Stimulated activated naive B cell treated with anti-CD40 and anti-IgM and Interleukin-4, amounts not matched to agents 10 μg/mL and 1 μg/mL and 100 μg/mL, for 72 hours (primary cell): ENCODE data around the gene NFASC.

ENCODE experiments used
- ATAC-seq, 2 donors: fragments of 150-1000 bp; cut with Tn5 transposase; replicated peaks; 2 replicates each; pipeline ENCODE4 v1.10.0; 2021; ENCODE audit warnings: moderate library complexity in 1 of 2
- DNase-seq: peaks from one replicate; pipeline ENCODE4 v3.0.0; 2021
- H3K27ac Mint-ChIP-seq: one replicate; pipeline ENCODE4 v1.8.0; 2022; ENCODE audit warnings: mild to moderate bottlenecking, mixed read lengths
- H3K27me3 Mint-ChIP-seq, 2 donors: one replicate each; pipeline ENCODE4 v1.8.0; 2022; ENCODE audit warnings: mixed read lengths in 2 of 2
- H3K36me3 Mint-ChIP-seq, 2 donors: one replicate each; pipeline ENCODE4 v1.8.0; 2022; ENCODE audit warnings: mixed read lengths in 2 of 2, mild to moderate bottlenecking in 1 of 2
- H3K4me1 Mint-ChIP-seq, 2 donors: one replicate each; pipeline ENCODE4 v1.8.0; 2022; ENCODE audit warnings: mixed read lengths in 2 of 2, mild to moderate bottlenecking in 1 of 2
- H3K4me3 Mint-ChIP-seq, 2 donors: one replicate each; pipeline ENCODE4 v1.8.0; 2022; ENCODE audit warnings: mild to moderate bottlenecking in 2 of 2, mixed read lengths in 2 of 2, moderate library complexity in 1 of 2
- H3K9me3 Mint-ChIP-seq, 2 donors: one replicate each; pipeline ENCODE4 v1.8.0; 2022; ENCODE audit warnings: mixed read lengths in 2 of 2, mild to moderate bottlenecking in 1 of 2

NFASC gene

GRCh38 chr1:204975021-204975420 lies 104.4 kb downstream of the NFASC start:
- H3K27me3 Mint-ChIP-seq, result peaks cover 29 to 54% of the 10 kb centered on the region in 2 donors
- H3K9me3 Mint-ChIP-seq, result no peaks in the 10 kb centered on the region
- H3K36me3 Mint-ChIP-seq, result no peaks in the 10 kb centered on the region
- ATAC-seq (no peak), DNase-seq (no peak)
- H3K27ac Mint-ChIP-seq, result no peak overlapping the region
- peaks cover 27 to 46% of the 10 kb centered on the region in 2 donors for H3K4me1 Mint-ChIP-seq
- no peak overlapping the region for H3K4me3 Mint-ChIP-seq

DNA sequence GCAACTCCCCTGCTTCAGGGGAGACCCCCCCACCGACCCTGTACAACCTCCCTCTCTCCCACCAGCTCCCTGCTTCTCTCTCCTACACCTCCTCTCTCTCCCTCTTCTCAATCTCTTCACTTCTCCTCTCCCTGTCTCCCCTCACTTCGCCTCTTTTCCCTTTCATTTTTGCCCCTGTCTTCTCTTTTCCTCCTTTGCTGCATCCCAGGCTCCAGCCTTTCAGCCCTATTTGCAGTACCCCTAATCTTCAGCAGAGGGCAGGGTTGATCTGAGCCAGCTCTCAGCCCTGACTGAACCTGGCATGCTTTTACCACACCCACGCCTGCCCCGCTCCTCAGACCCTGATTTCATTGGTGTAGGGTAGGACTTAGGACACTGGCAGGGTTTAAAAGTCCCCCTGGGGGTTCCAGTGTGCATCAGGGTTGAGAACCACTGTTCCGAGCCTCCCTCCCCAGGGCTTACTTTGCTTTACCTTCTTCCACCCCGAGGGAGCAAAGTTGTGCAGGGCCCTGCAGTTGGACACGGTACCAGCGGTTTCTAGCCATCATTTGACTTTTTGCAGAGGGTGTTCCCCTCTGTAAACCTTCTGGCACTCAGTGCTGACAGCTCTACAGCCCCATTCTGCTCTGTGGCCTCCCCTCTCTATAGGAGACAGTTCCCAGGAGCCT lies 105.0 kb downstream of the NFASC start:
- Mint-ChIP-seq H3K36me3 (no peaks in the 10 kb centered on the region), H3K4me3 (no peak overlapping the region), H3K4me1 (peaks cover 27 to 46% of the 10 kb centered on the region in 2 donors), H3K27ac (no peak overlapping the region), H3K27me3 (peaks cover 28 to 51% of the 10 kb centered on the region in 2 donors), H3K9me3 (no peaks in the 10 kb centered on the region)
- DNase-seq, result peak; percentile 48
- peak; percentile 74 to 79 for ATAC-seq

- no peak overlapping the region for H3K27ac Mint-ChIP-seq
- peaks cover 26 to 40% of the 10 kb centered on the region in 2 donors for H3K4me1 Mint-ChIP-seq
- ATAC-seq, result no peak
- H3K9me3 Mint-ChIP-seq, result no peaks in the 10 kb centered on the region
- H3K27me3 Mint-ChIP-seq, result peaks cover 22 to 43% of the 10 kb centered on the region in 2 donors
- no peaks in the 10 kb centered on the region for H3K36me3 Mint-ChIP-seq
- no peak for DNase-seq
- H3K4me3 Mint-ChIP-seq, result no peak overlapping the region
Observed at GRCh38 chr1:204976646-204977045, 106.0 kb downstream of the NFASC start.

GRCh38 chr1:204977318-204977717 lies 106.7 kb downstream of the NFASC start:
- H3K4me1 Mint-ChIP-seq, result peaks cover 21 to 33% of the 10 kb centered on the region in 2 donors
- ATAC-seq, result peak; percentile 79 to 83
- H3K27me3 Mint-ChIP-seq, result peaks cover 22 to 42% of the 10 kb centered on the region in 2 donors

GRCh38 chr1:204978782-204979181 lies 108.1 kb downstream of the NFASC start:
- DNase-seq, result no peak
- no peak overlapping the region for H3K27ac Mint-ChIP-seq
- no peak overlapping the region for H3K4me3 Mint-ChIP-seq
- no peaks in the 10 kb centered on the region for H3K9me3 Mint-ChIP-seq
- no peaks in the 10 kb centered on the region for H3K36me3 Mint-ChIP-seq
- ATAC-seq, result no peak
- peaks cover 29 to 39% of the 10 kb centered on the region in 2 donors for H3K4me1 Mint-ChIP-seq
- peaks cover 22 to 44% of the 10 kb centered on the region in 2 donors for H3K27me3 Mint-ChIP-seq

More at GRCh38 chr1:204977318-204977717, 106.7 kb downstream of the NFASC start:
- Mint-ChIP-seq H3K4me3 (no peak overlapping the region), H3K36me3 (no peaks in the 10 kb centered on the region), H3K9me3 (no peaks in the 10 kb centered on the region), H3K27ac (no peak overlapping the region)
- peak; percentile 35 for DNase-seq

DNA sequence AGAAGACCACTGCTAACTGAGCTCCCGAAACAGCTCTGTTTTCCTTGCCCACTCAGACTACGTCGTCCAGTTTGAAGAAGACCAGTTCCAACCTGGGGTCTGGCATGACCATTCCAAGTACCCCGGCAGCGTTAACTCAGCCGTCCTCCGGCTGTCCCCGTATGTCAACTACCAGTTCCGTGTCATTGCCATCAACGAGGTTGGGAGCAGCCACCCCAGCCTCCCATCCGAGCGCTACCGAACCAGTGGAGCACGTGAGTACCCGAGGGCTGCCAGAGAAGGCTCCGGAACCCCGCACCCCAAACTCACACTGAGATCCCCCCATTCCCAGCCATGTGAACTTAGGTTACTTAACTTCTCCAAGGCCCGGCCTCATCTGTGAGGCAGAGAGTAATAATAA lies 108.6 kb downstream of the NFASC start:
- no peak overlapping the region for H3K27ac Mint-ChIP-seq
- H3K9me3 Mint-ChIP-seq, result no peaks in the 10 kb centered on the region
- no peak for DNase-seq
- no peak overlapping the region for H3K4me3 Mint-ChIP-seq
- no peaks in the 10 kb centered on the region for H3K36me3 Mint-ChIP-seq
- no peak for ATAC-seq
- H3K27me3 Mint-ChIP-seq, result peaks cover 19 to 40% of the 10 kb centered on the region in 2 donors
- H3K4me1 Mint-ChIP-seq, result peaks cover 29 to 39% of the 10 kb centered on the region in 2 donors

GRCh38 chr1:204979891-204980649 lies 109.4 kb downstream of the NFASC start:
- no peak overlapping the region for H3K27ac Mint-ChIP-seq
- H3K4me3 Mint-ChIP-seq, result no peak overlapping the region
- H3K36me3 Mint-ChIP-seq, result no peaks in the 10 kb centered on the region
- no peaks in the 10 kb centered on the region for H3K9me3 Mint-ChIP-seq
- peaks cover 19 to 36% of the 10 kb centered on the region in 2 donors for H3K27me3 Mint-ChIP-seq
- ATAC-seq (no peak), DNase-seq (no peak)
- peaks cover 29 to 39% of the 10 kb centered on the region in 2 donors for H3K4me1 Mint-ChIP-seq

- Mint-ChIP-seq H3K4me3 (no peak overlapping the region), H3K27me3 (peaks cover 12 to 31% of the 10 kb centered on the region in 2 donors), H3K9me3 (no peaks in the 10 kb centered on the region), H3K36me3 (no peaks in the 10 kb centered on the region), H3K27ac (no peak overlapping the region), H3K4me1 (peaks cover 26 to 33% of the 10 kb centered on the region in 2 donors)
- ATAC-seq, result no peak
- no peak for DNase-seq
Observed at GRCh38 chr1:204980840-204981405, 110.3 kb downstream of the NFASC start.

DNA sequence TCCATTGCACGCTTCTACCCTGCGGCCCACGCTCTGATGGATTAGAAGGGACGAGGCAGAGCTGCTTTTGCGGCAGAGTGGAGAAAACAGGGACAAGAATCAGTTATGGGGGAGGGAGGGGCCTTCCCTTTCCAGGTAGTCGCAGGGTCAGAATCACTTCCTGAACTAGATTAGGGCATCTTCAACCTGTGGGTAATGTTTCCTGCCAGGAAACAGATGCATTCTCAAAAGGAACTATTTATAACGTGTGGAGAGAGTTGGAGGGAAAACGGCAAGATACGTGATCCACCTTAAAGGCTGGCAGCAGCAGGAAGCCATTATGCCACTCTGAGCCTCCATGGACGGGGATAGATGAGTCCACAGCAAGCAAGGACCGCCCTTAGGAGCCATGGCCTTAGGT lies 112.5 kb downstream of the NFASC start:
- no peak overlapping the region for H3K4me3 Mint-ChIP-seq
- no peak for DNase-seq
- no peak overlapping the region for H3K27ac Mint-ChIP-seq
- peaks cover 12 to 20% of the 10 kb centered on the region in 2 donors for H3K27me3 Mint-ChIP-seq
- peaks cover 10 to 11% of the 10 kb centered on the region in 2 donors for H3K4me1 Mint-ChIP-seq
- ATAC-seq, result no peak
- no peaks in the 10 kb centered on the region for H3K36me3 Mint-ChIP-seq
- no peaks in the 10 kb centered on the region for H3K9me3 Mint-ChIP-seq

GRCh38 chr1:204983881-204984280 lies 113.2 kb downstream of the NFASC start:
- Mint-ChIP-seq H3K36me3 (no peaks in the 10 kb centered on the region), H3K27ac (no peak overlapping the region), H3K4me1 (peaks cover 10 to 11% of the 10 kb centered on the region in 2 donors), H3K27me3 (peaks cover 15 to 17% of the 10 kb centered on the region in 2 donors), H3K4me3 (no peak overlapping the region), H3K9me3 (no peaks in the 10 kb centered on the region)
- DNase-seq, result no peak
- no peak for ATAC-seq

DNA sequence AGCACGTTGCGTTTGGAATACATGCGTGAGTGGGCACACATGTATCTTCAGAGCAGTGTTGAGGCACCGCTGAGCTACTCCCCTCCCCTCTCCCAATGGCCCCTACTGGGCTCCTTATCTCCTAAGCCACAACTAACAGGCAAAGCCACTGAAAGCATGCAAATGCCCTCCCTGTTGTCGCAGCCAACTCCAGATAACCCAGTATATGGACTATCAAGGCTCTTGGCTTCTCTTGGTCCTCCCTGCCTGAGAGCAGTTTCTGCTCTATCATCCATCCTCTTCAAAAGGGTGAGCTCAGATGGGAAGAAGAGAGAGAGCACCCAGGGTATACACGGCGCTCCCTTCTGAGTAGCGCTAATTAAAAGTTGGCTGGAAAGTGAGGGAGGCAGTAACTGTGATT lies 113.8 kb downstream of the NFASC start:
- ATAC-seq (no peak), DNase-seq (no peak)
- Mint-ChIP-seq H3K4me3 (no peak overlapping the region), H3K9me3 (no peaks in the 10 kb centered on the region), H3K4me1 (peaks cover 10 to 17% of the 10 kb centered on the region in 2 donors), H3K36me3 (no peaks in the 10 kb centered on the region), H3K27me3 (peaks cover 22 to 23% of the 10 kb centered on the region in 2 donors), H3K27ac (no peak overlapping the region)

GRCh38 chr1:204986181-204986580 lies 115.5 kb downstream of the NFASC start:
- no peak for ATAC-seq
- Mint-ChIP-seq H3K4me1 (peaks cover 10 to 17% of the 10 kb centered on the region in 2 donors), H3K4me3 (no peak overlapping the region)

GRCh38 chr1:204987689-204988088 lies 117.0 kb downstream of the NFASC start:
- no peaks in the 10 kb centered on the region for H3K36me3 Mint-ChIP-seq
- peaks cover 13 to 19% of the 10 kb centered on the region in 2 donors for H3K27me3 Mint-ChIP-seq
- no peak overlapping the region for H3K27ac Mint-ChIP-seq
- no peak for DNase-seq
- peaks cover 19 to 24% of the 10 kb centered on the region in 2 donors for H3K4me1 Mint-ChIP-seq
- ATAC-seq, result no peak
- H3K4me3 Mint-ChIP-seq, result no peak overlapping the region
- no peaks in the 10 kb centered on the region for H3K9me3 Mint-ChIP-seq

More at GRCh38 chr1:204986181-204986580, 115.5 kb downstream of the NFASC start:
- DNase-seq, result no peak
- H3K27me3 Mint-ChIP-seq, result peaks cover 21 to 23% of the 10 kb centered on the region in 2 donors
- no peaks in the 10 kb centered on the region for H3K36me3 Mint-ChIP-seq
- no peak overlapping the region for H3K27ac Mint-ChIP-seq
- no peaks in the 10 kb centered on the region for H3K9me3 Mint-ChIP-seq

GRCh38 chr1:204988196-204988595 lies 117.5 kb downstream of the NFASC start:
- H3K4me3 Mint-ChIP-seq, result no peak overlapping the region
- peaks cover 18 to 24% of the 10 kb centered on the region in 2 donors for H3K4me1 Mint-ChIP-seq
- no peaks in the 10 kb centered on the region for H3K9me3 Mint-ChIP-seq
- peaks cover 8 to 16% of the 10 kb centered on the region in 2 donors for H3K27me3 Mint-ChIP-seq
- no peak overlapping the region for H3K27ac Mint-ChIP-seq
- H3K36me3 Mint-ChIP-seq, result no peaks in the 10 kb centered on the region
- no peak for ATAC-seq
- DNase-seq, result no peak
